Psoas muscle (tissue), 8 donors: ENCODE results near the gene ZBED4. TPM values are rescaled to one million over a fixed set of nuclear protein-coding genes. Genes with fewer than 3 reads are reported as not detected.

Experiments
- ATAC-seq, 4 donors: fragments of 200-7000 bp; cut with Tn5 transposase; one replicate each; pipeline ENCODE4 v1.9.1; 2020; ENCODE audit warnings: moderate library complexity in 3 of 4, mild to moderate bottlenecking in 2 of 4
- DNase-seq, 2 donors: peaks; one replicate each; pipeline ENCODE4 v3.0.0-alpha.2; 2020
- H3K27ac ChIP-seq: fragments of 200-600 bp; one replicate; pipeline ENCODE4 v1.8.0; 2022
- H3K27me3 ChIP-seq, 3 donors: fragments of 200-600 bp in 1 of 3; one replicate each; pipeline versions ENCODE4 v1.6.1 to v1.8.0; 2013 to 2022; ENCODE audit warnings: low read length in 2 of 3, mild to moderate bottlenecking in 2 of 3, moderate library complexity in 1 of 3; ENCODE audit not compliant: insufficient read depth in 3 of 3
- H3K36me3 ChIP-seq, 2 donors: fragments of 200-600 bp in 1 of 2; one replicate each; pipeline versions ENCODE4 v1.6.1 to v1.8.0; 2013 to 2022; ENCODE audit warnings: low read depth in 1 of 2, mild to moderate bottlenecking in 1 of 2, moderate library complexity in 1 of 2; ENCODE audit not compliant: insufficient read depth in 1 of 2
- H3K4me1 ChIP-seq: fragments of 200-600 bp; one replicate; pipeline ENCODE4 v1.8.0; 2022
- H3K4me3 ChIP-seq: fragments of 200-600 bp; one replicate; pipeline ENCODE4 v1.8.0; 2022; ENCODE audit warnings: mild to moderate bottlenecking
- H3K9me3 ChIP-seq: fragments of 200-600 bp; one replicate; pipeline ENCODE4 v1.8.0; 2022
- WGBS, 3 donors: extraction: QIAGEN DNeasy Blood & Tissue Kit; methylation state at CpG; one replicate each; pipeline versions ENCODE4 v1.1.6 to v1.1.7; 2013; 5-methylcytosine and 5-hydroxymethylcytosine counted together
- intact Hi-C, 2 donors: fragments of 100-400 bp; cut with DNase I; formaldehyde crosslinking; loops; one replicate each; pipeline versions ENCODE4 v1.11.0 to v1.14.2; 2022
- polyA plus RNA-seq, 3 donors: library from polyadenylated mRNA; stranded (reverse); fragments of 200-250 nt; gene quantifications; one replicate each; pipeline ENCODE4 v1.2.3, GENCODE V29; 2013
- total RNA-seq, 4 donors: library from RNA; stranded (reverse); fragmentation: NEBNext Ultra II Directional in 2 of 4; extraction: Animal tissue kit (Norgen Biotek cat#: 25700) in 2 of 4; gene quantifications; one replicate each; pipeline versions ENCODE4 v1.2.1 to v1.2.4, GENCODE V29; 2021 to 2023
- TF ChIP-seq, protein P1 (sequence below): fragments of 200-600 bp; IDR thresholded peaks from one replicate; pipeline ENCODE4 v1.8.0; 2022; ENCODE audit warnings: antibody characterized with exemption
- donor health status: healthy with polysubstance abuse.
- donor health status: DM: no; HTN: no; CAD: no; lungs with moderate emphysema.
- donor health status: Bipolar disorder and iron deficiency.
- donor health status: healthy.
- donor health status: DM: yes; HTN: yes; CAD: no.
- donor health status: DM: no; HTN: no; CAD: no.
- donor health status: DM: no; HTN: no; CAD: no.
- donor health status: DM: yes; HTN: yes; CAD: no.

The ZBED4 gene
- total and polyA plus RNA-seq, 7 donors: 3.3 to 17.9 (median 8.3) TPM

GRCh38 chr22:49865156-49865555 is 11.5 kb downstream of the ZBED4 start:
- Histone ChIP-seq H3K36me3 (no peaks in the 10 kb centered on the region), H3K27ac (no peak overlapping the region), H3K27me3 (no peaks in the 10 kb centered on the region), H3K4me1 (no peaks in the 10 kb centered on the region), H3K4me3 (no peak overlapping the region), H3K9me3 (peaks cover 28% of the 10 kb centered on the region)
- DNase-seq (no peak), ATAC-seq (no peak)
- intact Hi-C loops: no loop called here
- TF ChIP-seq, protein P1, sequence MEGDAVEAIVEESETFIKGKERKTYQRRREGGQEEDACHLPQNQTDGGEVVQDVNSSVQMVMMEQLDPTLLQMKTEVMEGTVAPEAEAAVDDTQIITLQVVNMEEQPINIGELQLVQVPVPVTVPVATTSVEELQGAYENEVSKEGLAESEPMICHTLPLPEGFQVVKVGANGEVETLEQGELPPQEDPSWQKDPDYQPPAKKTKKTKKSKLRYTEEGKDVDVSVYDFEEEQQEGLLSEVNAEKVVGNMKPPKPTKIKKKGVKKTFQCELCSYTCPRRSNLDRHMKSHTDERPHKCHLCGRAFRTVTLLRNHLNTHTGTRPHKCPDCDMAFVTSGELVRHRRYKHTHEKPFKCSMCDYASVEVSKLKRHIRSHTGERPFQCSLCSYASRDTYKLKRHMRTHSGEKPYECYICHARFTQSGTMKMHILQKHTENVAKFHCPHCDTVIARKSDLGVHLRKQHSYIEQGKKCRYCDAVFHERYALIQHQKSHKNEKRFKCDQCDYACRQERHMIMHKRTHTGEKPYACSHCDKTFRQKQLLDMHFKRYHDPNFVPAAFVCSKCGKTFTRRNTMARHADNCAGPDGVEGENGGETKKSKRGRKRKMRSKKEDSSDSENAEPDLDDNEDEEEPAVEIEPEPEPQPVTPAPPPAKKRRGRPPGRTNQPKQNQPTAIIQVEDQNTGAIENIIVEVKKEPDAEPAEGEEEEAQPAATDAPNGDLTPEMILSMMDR: no peak
- 91 to 93% (median 92%) methylated on average over 17 of the region's 17 CpGs for WGBS, 3 donors

DNA sequence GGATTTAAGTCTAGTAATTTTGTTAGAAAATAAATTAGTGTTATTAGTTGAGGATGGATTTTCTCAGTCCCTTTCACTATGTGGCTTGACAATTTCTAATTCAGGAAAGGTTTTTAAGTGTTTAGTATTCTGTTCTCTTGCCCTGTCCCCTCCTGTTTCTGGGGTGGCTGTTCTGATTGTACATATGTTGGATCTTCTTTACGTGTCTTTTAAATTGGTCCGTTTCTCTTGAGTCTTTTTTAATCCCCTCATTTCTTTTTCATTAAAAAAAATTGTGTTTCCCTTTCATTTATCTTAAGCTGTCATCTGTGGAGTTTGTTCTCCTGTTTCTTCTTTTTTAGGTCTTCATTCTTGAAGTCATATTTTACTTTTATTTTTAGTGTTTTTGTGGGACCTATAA is 12.5 kb downstream of the ZBED4 start:
- Histone ChIP-seq H3K27ac (no peak overlapping the region), H3K27me3 (no peaks in the 10 kb centered on the region), H3K9me3 (peaks cover 29% of the 10 kb centered on the region), H3K4me3 (no peak overlapping the region), H3K4me1 (no peaks in the 10 kb centered on the region), H3K36me3 (no peaks in the 10 kb centered on the region)
- DNase-seq: no peak
- intact Hi-C loops: no loop called here
- TF ChIP-seq, protein P1: no peak
- 43 to 44% (median 44%) methylated on average over 2 of the region's 2 CpGs for WGBS, 3 donors
- ATAC-seq: no peak

GRCh38 chr22:49866646-49867045 is 13.0 kb downstream of the ZBED4 start:
- 84 to 86% (median 85%) methylated on average over 8 of the region's 8 CpGs for WGBS, 3 donors
- no peaks in the 10 kb centered on the region for H3K27me3 ChIP-seq
- no peaks in the 10 kb centered on the region for H3K4me1 ChIP-seq
- intact Hi-C loops: no loop called here
- no peak for DNase-seq
- no peak for ATAC-seq
- no peak overlapping the region for H3K4me3 ChIP-seq
- H3K9me3 ChIP-seq: peaks cover 29% of the 10 kb centered on the region
- TF ChIP-seq, protein P1: no peak
- H3K27ac ChIP-seq: no peak overlapping the region
- H3K36me3 ChIP-seq: no peaks in the 10 kb centered on the region

DNA sequence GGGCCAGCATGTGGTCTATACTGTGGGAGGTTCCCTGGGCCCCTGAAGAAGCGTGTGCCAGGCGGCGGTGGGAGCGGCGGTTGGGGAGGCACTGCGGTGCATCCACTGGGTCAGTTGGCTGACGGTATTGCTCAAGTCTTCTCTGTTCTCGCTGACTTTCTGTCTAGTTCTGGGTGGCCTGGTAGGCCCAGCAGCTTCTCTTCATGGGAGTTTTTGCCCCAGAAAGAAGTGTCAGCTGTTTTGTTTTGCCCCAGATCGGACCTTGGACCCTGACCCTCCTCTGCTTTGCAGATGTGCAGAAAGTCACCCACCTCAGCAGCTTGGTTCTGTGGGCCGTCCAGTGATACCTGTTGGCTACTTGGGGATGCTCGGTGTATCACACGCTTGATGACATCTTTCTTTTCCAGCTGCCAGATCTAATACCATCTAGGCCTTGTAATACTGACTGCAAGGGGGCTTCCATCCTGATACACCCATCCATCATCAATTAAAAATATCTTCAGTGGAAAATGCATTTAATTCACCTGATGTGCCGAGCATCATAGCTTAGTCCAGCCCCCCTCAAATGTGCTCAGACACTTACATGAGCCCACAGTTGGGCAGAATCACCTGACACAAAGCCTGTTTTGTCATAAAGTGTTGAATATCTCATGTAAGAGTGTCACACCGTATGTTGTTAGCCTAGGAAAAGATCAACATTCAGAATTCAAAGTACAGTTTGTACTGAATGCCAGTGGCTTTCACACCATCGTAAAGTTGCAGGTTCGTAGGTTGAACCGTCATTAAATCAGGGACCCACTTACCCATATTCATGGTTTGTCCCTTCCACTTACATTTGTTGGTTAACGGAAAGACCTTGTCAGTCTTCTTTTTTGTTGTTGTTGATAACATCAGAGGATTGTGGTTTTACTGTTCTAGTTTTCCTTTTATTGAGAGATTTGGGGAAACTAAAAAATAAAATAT is 13.9 kb downstream of the ZBED4 start:
- TF ChIP-seq, protein P1: no peak
- Histone ChIP-seq H3K4me1 (no peaks in the 10 kb centered on the region), H3K36me3 (no peaks in the 10 kb centered on the region), H3K4me3 (no peak overlapping the region), H3K27me3 (no peaks in the 10 kb centered on the region), H3K9me3 (peaks cover 29% of the 10 kb centered on the region), H3K27ac (no peak overlapping the region)
- ATAC-seq (no peak), DNase-seq (no peak)
- intact Hi-C loops: no loop called here
- WGBS, 3 donors: 97 to 98% (median 98%) methylated on average over 18 of the region's 18 CpGs
